NCI-H446 treated with DMSO at 0.1 percent for 48 hours (cell line): Measurements from ENCODE around the gene ADGRL4.
"Not testable (repeated sequence)": the region's sequence is repeated elsewhere in the genome, so short reads cannot be mapped to it uniquely, and the experiment has no call there.

Experiments used
- DNase-seq: peaks from one replicate; lab custom pipeline; 2025; lab: John Stamatoyannopoulos, UW

The ADGRL4 gene

DNA sequence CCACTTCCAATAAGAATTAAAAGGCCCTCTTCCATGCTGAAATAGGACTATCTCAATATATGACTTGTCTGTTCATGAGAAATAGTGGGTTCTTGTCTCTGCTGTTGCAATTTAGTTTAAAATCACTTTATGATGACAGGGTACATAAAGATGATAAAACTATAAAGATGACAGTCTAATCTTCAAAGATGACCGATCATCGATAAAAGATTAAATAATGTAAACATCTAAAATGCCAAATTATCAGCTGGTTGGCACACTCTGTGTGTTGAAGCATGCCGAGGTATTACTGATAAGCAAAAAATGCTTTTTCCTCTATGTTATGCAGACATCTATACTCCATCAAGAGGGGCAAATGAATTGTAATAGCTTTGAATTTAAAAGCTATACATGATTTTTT is 89.5 kb downstream of the ADGRL4 start:
- no peak for DNase-seq

DNA sequence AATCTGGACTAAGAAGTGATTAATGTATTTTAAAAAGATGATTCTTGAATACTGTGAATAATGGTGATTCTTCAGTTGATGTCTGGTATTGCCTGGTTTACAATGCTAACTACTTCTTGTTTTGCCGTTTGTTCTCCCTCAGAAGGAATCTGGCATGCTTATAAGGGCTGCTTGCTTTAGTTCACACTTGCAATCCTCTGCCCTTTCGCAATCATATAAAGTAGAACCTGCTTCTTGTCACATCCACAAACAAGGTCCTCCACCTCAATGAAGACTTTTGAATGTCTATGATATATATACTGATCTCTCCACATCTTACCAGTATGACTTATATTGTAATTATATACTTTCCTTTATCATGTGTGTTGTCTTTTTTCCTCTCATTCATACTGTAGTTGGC is 92.6 kb downstream of the ADGRL4 start:
- no peak for DNase-seq

GRCh38 chr1:78911956-78912880 is 94.3 kb downstream of the ADGRL4 start:
- DNase-seq: no peak

GRCh38 chr1:78902641-78903040 is 103.9 kb downstream of the ADGRL4 start:
- DNase-seq: no peak

- DNase-seq: no peak
These were observed 111.7 kb downstream of the ADGRL4 start for GRCh38 chr1:78894811-78895210.

GRCh38 chr1:78892260-78892840 is 114.2 kb downstream of the ADGRL4 start:
- no peak for DNase-seq

DNA sequence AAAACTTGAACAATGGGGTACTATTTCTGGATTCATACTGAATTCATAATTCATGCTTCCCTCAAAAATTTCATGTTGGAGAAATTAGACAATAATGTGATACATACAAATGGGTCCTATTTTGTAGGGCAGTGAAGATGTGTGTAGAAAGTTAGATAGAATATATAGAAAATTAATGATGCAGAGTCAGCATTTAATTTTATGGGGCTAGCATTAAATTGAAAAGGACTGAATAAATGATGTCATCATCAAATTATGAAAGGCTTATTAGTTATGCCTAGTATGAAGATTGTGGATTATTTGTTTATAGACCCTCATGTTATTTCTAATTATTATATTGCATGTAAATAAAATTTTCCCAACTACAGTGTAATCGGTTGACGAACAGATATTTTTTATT is 119.1 kb downstream of the ADGRL4 start:
- DNase-seq: no peak

DNA sequence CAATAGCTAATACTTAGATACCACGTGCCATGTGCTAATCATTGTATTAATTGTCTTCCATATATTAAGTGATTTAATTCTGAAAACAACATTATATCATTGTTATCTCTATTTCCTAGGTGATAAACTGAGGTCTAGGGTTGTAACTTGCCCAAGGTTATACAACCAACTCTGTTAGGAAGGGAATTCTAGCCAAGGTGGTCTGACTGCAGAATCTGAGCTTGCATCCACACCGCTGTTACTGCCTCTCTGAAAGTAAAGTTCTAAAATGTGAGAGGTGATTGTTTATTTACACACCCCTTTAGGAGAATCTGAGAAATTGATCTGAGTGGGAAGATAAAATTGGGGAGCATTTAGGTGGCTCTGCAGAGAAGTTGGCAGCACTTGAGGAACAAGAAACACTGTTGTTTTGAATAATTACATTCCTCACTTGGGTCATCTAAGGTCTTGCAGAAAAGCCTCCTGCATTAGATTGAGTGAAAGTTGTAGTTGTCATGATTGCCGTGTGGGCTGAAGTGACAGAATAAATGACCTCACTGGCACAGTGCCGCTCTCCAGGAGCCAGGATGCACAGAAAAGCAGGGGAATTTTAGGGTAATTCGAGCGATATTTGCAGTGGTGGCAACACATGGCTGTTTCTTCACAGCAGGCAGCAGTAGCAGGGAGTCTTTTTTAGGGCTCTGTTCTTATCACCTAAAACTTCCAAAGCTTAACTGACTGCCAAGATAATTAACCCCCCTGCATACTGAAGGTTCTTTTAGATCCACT is 121.7 kb downstream of the ADGRL4 start:
- DNase-seq: no peak

- no peak for DNase-seq
These were observed 126.3 kb downstream of the ADGRL4 start for GRCh38 chr1:78880223-78880622.

DNA sequence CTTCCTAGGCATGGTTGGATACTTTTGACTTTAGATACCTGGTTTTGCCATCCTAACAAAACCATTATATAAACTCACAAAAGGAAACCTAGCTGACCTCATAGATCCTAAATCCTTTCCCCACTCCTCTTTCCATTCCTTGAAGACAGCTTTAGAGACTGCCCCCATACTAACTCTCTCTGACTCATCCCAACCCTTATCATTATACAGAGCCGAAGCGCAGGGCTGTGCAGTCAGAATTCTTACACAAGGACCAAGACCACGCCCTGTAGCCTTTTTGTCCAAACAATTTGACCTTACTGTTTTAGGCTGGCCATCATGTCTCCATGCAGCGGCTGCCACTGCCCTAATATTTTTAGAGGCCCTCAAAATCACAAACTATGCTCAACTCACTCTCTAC is 130.5 kb downstream of the ADGRL4 start:
- not testable (repeated sequence) for DNase-seq

GRCh38 chr1:78872801-78873200 is 133.7 kb downstream of the ADGRL4 start:
- not testable (repeated sequence) for DNase-seq

DNA sequence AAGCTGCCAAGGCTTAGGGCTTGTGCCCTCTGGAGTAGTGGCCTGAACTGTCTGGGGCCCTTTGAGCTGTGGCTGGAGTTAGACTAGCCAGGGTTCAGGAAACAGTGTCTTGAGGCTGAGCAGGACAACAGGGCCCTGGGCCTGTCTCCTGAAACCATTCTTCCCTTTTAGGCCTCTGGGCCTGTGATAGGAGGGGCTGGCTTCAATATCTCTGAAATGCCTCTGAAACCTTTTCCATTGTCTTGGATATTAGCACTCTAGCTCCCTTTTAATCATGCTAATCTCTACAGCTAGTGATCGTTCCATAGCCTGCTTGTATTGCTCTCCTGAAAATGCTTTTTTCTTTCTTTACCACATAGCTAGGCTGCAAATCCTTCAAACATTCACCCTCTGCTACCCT is 135.3 kb downstream of the ADGRL4 start:
- no peak for DNase-seq

DNA sequence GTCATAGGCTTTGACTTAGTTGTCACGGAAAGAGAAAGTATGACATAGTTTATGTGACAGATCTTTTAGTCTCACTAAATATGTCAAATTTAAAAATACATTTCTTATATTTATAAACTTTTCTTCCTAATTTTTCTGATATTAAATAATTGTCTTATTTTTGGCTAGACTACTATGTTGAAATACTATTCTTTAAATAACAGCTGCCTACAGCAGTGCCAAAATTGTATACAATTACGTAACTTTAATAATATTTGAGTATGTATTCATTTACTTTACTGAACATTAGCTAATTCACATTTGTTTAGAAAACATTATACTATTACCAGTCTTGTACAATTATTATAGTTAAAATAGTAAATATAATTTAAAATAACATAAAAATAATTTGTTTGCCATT is 137.4 kb downstream of the ADGRL4 start:
- no peak for DNase-seq

- DNase-seq: no peak
These were observed 142.4 kb downstream of the ADGRL4 start for GRCh38 chr1:78864175-78864574.

DNA sequence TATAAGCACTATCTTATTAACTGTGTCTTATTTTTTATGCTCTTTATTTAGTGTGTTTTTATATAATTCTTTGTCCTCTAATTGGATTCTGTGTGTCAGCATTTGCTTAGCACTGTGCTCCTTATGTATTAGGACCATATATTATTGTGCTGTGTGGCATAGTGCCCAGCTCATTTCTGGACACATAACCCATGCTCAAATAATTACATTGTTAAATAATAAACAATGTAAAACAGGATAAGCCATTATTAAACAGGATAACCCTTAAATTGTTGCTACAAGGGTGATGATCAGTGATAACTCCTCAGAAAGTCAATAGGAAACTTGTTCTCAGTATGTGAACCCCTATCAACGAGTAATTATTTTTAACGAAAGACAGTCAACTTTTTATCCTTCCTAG is 150.4 kb downstream of the ADGRL4 start:
- no peak for DNase-seq

- DNase-seq: no peak
These were observed 151.3 kb downstream of the ADGRL4 start for GRCh38 chr1:78855258-78855657.

DNA sequence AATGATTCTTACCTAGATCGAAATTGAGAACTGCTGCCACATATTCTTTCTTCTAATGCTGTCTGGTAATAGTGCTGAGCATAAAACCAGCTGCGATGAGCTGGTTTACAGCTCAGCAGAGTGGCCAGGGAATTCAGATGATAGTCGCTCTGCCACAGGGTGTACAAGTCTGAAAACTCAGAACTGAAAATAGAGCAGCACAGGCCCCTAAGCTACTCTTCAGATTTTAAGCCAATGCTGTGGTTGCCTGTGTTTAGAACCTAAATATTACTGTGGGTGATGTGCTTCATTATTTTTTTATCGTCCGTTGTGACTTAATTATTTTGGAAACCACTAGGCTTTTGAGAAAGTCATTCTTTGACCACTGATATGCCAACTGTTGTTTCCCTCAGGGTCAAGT is 152.0 kb downstream of the ADGRL4 start:
- no peak for DNase-seq

GRCh38 chr1:78843546-78843945 is 163.0 kb downstream of the ADGRL4 start:
- DNase-seq: no peak

DNA sequence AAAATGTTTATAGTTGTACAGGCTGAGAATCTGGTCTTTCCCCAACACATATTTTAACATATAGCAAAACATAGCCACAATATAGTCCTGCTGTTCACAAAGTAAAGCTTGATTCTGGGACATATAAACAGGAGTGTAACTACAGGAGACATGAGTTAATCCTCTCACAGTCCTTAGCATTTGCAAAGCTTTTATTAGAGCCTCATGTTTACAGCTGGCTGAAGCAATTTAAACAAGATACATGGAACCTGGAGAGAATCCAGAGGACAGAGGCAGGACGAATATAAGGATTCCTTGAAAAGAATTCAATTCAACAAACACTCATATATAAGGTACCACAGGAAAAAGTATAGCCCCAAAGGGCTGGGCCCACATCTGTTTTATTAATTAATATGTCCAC is 163.4 kb downstream of the ADGRL4 start:
- DNase-seq: no peak

DNA sequence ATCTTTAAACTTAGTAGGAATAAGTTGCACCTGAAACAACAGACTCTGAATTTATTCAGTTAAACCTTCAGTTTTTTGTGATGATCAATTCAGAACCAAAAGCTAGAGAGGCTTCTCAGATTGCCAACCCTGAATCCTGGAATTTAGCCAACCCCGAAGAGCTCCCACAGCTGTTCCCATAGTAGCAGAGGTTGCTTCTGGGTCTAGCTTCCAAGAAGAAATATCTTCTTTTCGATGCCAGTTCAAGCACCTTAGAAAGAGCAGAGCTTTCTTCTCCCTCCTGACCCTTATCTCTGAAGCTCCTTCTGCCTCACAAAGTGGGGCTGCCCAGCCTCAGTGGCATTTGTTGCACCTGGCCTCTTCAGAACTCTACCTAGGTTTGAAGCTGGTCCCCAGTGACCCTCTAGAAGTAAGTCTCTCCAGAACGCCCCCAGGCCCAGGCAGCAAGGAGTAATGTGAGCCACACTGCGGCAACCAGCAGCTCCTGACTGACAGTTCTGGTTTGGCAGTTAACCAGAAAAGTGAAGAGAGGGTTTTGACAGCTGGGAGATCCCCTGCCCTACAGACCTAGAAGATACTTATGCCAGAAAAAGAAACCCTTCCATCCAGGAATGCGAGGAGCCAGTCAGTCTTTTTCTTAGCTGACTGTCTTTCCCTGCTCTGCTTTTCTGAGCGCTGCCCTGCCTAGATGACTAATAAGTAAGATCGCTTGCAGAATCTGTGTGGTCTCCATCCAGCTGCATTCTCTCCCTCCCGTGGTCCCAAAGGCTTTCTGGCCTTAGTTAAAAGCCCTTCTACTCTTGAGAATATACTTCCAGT is 165.9 kb downstream of the ADGRL4 start:
- peak; percentile 91 for DNase-seq
